Parathyroid adenoma (tissue), 2 donors: ENCODE measurements around the gene UBAP1L.
"Not testable (repeated sequence)": the region's sequence is repeated elsewhere in the genome, so short reads cannot be mapped to it uniquely, and the experiment has no call there.

ENCODE experiments used
- H2AFZ ChIP-seq: fragments of 300-600 bp; sonication (generic); one replicate; pipeline ENCODE4 v1.7.0; 2017; ENCODE audit warnings: antibody characterized with exemption, mild to moderate bottlenecking
- H3K27ac ChIP-seq: fragments of 300-600 bp; sonication (generic); one replicate; pipeline ENCODE4 v1.7.0; 2017
- H3K27me3 ChIP-seq: fragments of 300-600 bp; sonication (generic); one replicate; pipeline ENCODE4 v1.7.0; 2017; ENCODE audit warnings: low read length; ENCODE audit not compliant: control insufficient read depth, insufficient read depth
- H3K36me3 ChIP-seq: fragments of 300-600 bp; sonication (generic); one replicate; pipeline ENCODE4 v1.7.0; 2017; ENCODE audit warnings: low read length; ENCODE audit not compliant: control insufficient read depth, insufficient read depth
- H3K4me1 ChIP-seq: fragments of 300-600 bp; sonication (generic); one replicate; pipeline ENCODE4 v1.7.0; 2017; ENCODE audit warnings: control low read depth
- H3K4me2 ChIP-seq: fragments of 300-600 bp; sonication (generic); one replicate; pipeline ENCODE4 v1.7.0; 2017; ENCODE audit warnings: low read length
- H3K4me3 ChIP-seq: fragments of 300-600 bp; sonication (generic); one replicate; pipeline ENCODE4 v1.7.0; 2017; ENCODE audit warnings: low read depth, low read length
- H3K79me2 ChIP-seq: fragments of 300-600 bp; sonication (generic); one replicate; pipeline ENCODE4 v1.7.0; 2017; ENCODE audit warnings: control low read depth
- H3K9ac ChIP-seq: fragments of 300-600 bp; sonication (generic); one replicate; pipeline ENCODE4 v1.7.0; 2017; ENCODE audit warnings: mild to moderate bottlenecking
- H3K9me3 ChIP-seq: fragments of 300-600 bp; sonication (generic); one replicate; pipeline ENCODE4 v1.7.0; 2017; ENCODE audit warnings: low read length; ENCODE audit not compliant: control insufficient read depth
- CTCF ChIP-seq: fragments of 300-600 bp; sonication (generic); IDR thresholded peaks from one replicate; pipeline ENCODE4 v1.7.0; 2017; ENCODE audit warnings: antibody characterized with exemption, mild to moderate bottlenecking
- donor health status: primary hyperparathyroidism.

UBAP1L gene

GRCh38 chr15:65051266-65051665 is 63.7 kb downstream of the UBAP1L start:
- H3K79me2 ChIP-seq: no peaks in the 10 kb centered on the region
- no peaks in the 10 kb centered on the region for H3K4me1 ChIP-seq
- H3K27ac ChIP-seq: no peak overlapping the region

GRCh38 chr15:65050270-65050669 is 64.7 kb downstream of the UBAP1L start:
- Histone ChIP-seq H3K9ac (no peak overlapping the region), H3K9me3 (no peaks in the 10 kb centered on the region), H3K27ac (no peak overlapping the region), H3K36me3 (no peaks in the 10 kb centered on the region), H3K79me2 (no peaks in the 10 kb centered on the region), H3K4me3 (no peak overlapping the region), H3K27me3 (no peaks in the 10 kb centered on the region), H3K4me2 (no peak overlapping the region), H3K4me1 (no peaks in the 10 kb centered on the region), H2AFZ (no peak overlapping the region)
- no peak for TF ChIP-seq CTCF

More at GRCh38 chr15:65051266-65051665, 63.7 kb downstream of the UBAP1L start:
- Histone ChIP-seq H3K27me3 (no peaks in the 10 kb centered on the region), H3K4me3 (no peak overlapping the region), H3K9me3 (no peaks in the 10 kb centered on the region), H2AFZ (no peak overlapping the region), H3K36me3 (no peaks in the 10 kb centered on the region), H3K9ac (no peak overlapping the region), H3K4me2 (no peak overlapping the region)
- no peak for TF ChIP-seq CTCF

- Histone ChIP-seq H3K27me3 (no peaks in the 10 kb centered on the region), H3K4me2 (peak overlapping the region; percentile 93), H2AFZ (peak overlapping the region; percentile 66), H3K4me3 (peak overlapping the region; percentile 59), H3K9ac (no peak overlapping the region), H3K79me2 (no peaks in the 10 kb centered on the region), H3K27ac (no peak overlapping the region), H3K9me3 (no peaks in the 10 kb centered on the region), H3K4me1 (no peaks in the 10 kb centered on the region), H3K36me3 (no peaks in the 10 kb centered on the region)
- TF ChIP-seq CTCF: no peak
Measured at GRCh38 chr15:65049418-65049840, 65.6 kb downstream of the UBAP1L start.

- Histone ChIP-seq H3K27ac (no peak overlapping the region), H3K4me1 (no peaks in the 10 kb centered on the region), H3K4me3 (no peak overlapping the region), H3K9ac (no peak overlapping the region), H2AFZ (no peak overlapping the region), H3K36me3 (no peaks in the 10 kb centered on the region), H3K9me3 (no peaks in the 10 kb centered on the region), H3K27me3 (no peaks in the 10 kb centered on the region), H3K79me2 (no peaks in the 10 kb centered on the region), H3K4me2 (no peak overlapping the region)
- TF ChIP-seq CTCF: no peak
Measured at GRCh38 chr15:65048241-65048640, 66.8 kb downstream of the UBAP1L start.

GRCh38 chr15:65044724-65045481 is 70.1 kb downstream of the UBAP1L start, which contains the start of gene SLC51B:
Gene SLC51B (plus strand): TSS chr15:65045387. CDS start chr15:65050005, 4,618 bp downstream.
- Histone ChIP-seq H3K4me2 (no peak within 1 kb of the TSS), H3K36me3 (no peaks in the 10 kb centered on the region), H3K79me2 (no peaks in the 10 kb centered on the region), H3K4me3 (no peak within 1 kb of the TSS), H3K27ac (no peak within 1 kb of the TSS), H2AFZ (no peak within 1 kb of the TSS), H3K9me3 (no peaks in the 10 kb centered on the region), H3K27me3 (no peaks in the 10 kb centered on the region), H3K4me1 (no peaks in the 10 kb centered on the region), H3K9ac (no peak within 1 kb of the TSS)
- no peak for TF ChIP-seq CTCF

- not testable (repeated sequence) for H3K79me2 ChIP-seq, H3K9me3 ChIP-seq, H3K36me3 ChIP-seq, H3K4me3 ChIP-seq, H3K27me3 ChIP-seq, H3K27ac ChIP-seq, H3K4me1 ChIP-seq, H2AFZ ChIP-seq, H3K9ac ChIP-seq, H3K4me2 ChIP-seq
Measured at GRCh38 chr15:65044218-65044617, 70.8 kb downstream of the UBAP1L start.
